GM23338 (cell line): ENCODE measurements around the gene EBNA1BP2. TPM values are rescaled to one million over a fixed set of nuclear protein-coding genes. Genes with fewer than 3 reads are reported as not detected.

Experiments used
- ATAC-seq: fragments of 200-7000 bp; cut with Tn5 transposase; 3 replicates; pipeline ENCODE4 v1.9.1; 2020
- DNase-seq: peaks from one replicate; pipeline ENCODE4 v3.0.0-alpha.2; 2015; ENCODE audit warnings: low spot score
- H2AFZ ChIP-seq: fragments of 200-600 bp; sonication (generic); 2 replicates; pipeline ENCODE4 v1.8.0; 2016; ENCODE audit warnings: antibody characterized with exemption, mild to moderate bottlenecking, moderate library complexity
- H3F3A ChIP-seq: fragments of 200-600 bp; sonication (generic); replicated peaks from 2 replicates; pipeline ENCODE4 v1.8.0; 2017; ENCODE audit warnings: antibody characterized with exemption, mixed run types, low read depth
- H3K27ac ChIP-seq: fragments of 200-600 bp; sonication (generic); 2 replicates; pipeline ENCODE4 v1.6.1; 2016; ENCODE audit warnings: low read depth
- H3K27me3 ChIP-seq: fragments of 200-600 bp; sonication (generic); 2 replicates; pipeline ENCODE4 v1.8.0; 2016; ENCODE audit warnings: mild to moderate bottlenecking, mixed run types, moderate library complexity; ENCODE audit not compliant: insufficient read depth
- H3K36me3 ChIP-seq: fragments of 200-600 bp; sonication (generic); 2 replicates; pipeline ENCODE4 v1.8.0; 2016; ENCODE audit warnings: mild to moderate bottlenecking; ENCODE audit not compliant: insufficient read depth
- H3K4me1 ChIP-seq: fragments of 200-600 bp; sonication (generic); 2 replicates; pipeline ENCODE4 v1.8.0; 2016; ENCODE audit warnings: mild to moderate bottlenecking, moderate library complexity; ENCODE audit not compliant: insufficient read depth
- H3K4me2 ChIP-seq: fragments of 200-600 bp; sonication (generic); 2 replicates; pipeline ENCODE4 v1.7.1; 2017; ENCODE audit warnings: mixed run types
- H3K4me3 ChIP-seq: fragments of 200-600 bp; sonication (generic); 2 replicates; pipeline ENCODE4 v1.6.1; 2016; ENCODE audit warnings: mixed run types
- H3K79me2 ChIP-seq: fragments of 200-600 bp; sonication (generic); replicated peaks from 2 replicates; pipeline ENCODE4 v1.8.0; 2017; ENCODE audit warnings: mild to moderate bottlenecking; ENCODE audit not compliant: insufficient read depth
- H3K9me2 ChIP-seq: fragments of 200-600 bp; sonication (generic); 2 replicates; pipeline ENCODE4 v1.8.0; 2017; ENCODE audit not compliant: insufficient read depth
- H4K20me1 ChIP-seq: fragments of 200-600 bp; sonication (generic); replicated peaks from 2 replicates; pipeline ENCODE4 v1.8.0; 2017; ENCODE audit warnings: mild to moderate bottlenecking; ENCODE audit not compliant: insufficient read depth
- H3K27ac Mint-ChIP-seq: 2 replicates; pipeline ENCODE4 v1.8.0; 2020; ENCODE audit warnings: inconsistent platforms, mild to moderate bottlenecking, moderate library complexity, mixed read lengths
- H3K27me3 Mint-ChIP-seq: 3 replicates; pipeline ENCODE4 v1.8.0; 2022; ENCODE audit warnings: low read depth, mild to moderate bottlenecking, moderate library complexity, mixed read lengths, inconsistent platforms; ENCODE audit not compliant: insufficient read depth, poor library complexity
- H3K36me3 Mint-ChIP-seq: 3 replicates; pipeline ENCODE4 v1.8.0; 2021; ENCODE audit warnings: low read depth, mild to moderate bottlenecking, inconsistent platforms, moderate library complexity, mixed read lengths
- H3K4me1 Mint-ChIP-seq: 3 replicates; pipeline ENCODE4 v1.8.0; 2020; ENCODE audit warnings: mild to moderate bottlenecking, inconsistent platforms, mixed read lengths
- H3K4me3 Mint-ChIP-seq: 3 replicates; pipeline ENCODE4 v1.8.0; 2021; ENCODE audit warnings: moderate library complexity, mild to moderate bottlenecking, inconsistent platforms, mixed read lengths
- H3K9me3 Mint-ChIP-seq: 3 replicates; pipeline ENCODE4 v1.8.0; 2020; ENCODE audit warnings: moderate library complexity, mild to moderate bottlenecking, inconsistent platforms, mixed read lengths
- CREB1 ChIP-seq: fragments of 250-450 bp; sonication (Bioruptor Pico); IDR thresholded peaks from 2 replicates; pipeline ENCODE4 v1.5.0; 2020; ENCODE audit warnings: low read depth, mild to moderate bottlenecking, moderate library complexity
- EZH2 ChIP-seq: fragments of 200-600 bp; sonication (generic); IDR thresholded peaks from one replicate; pipeline ENCODE4 v1.8.0; 2017; ENCODE audit warnings: antibody characterized with exemption, mild to moderate bottlenecking, low read depth; ENCODE audit not compliant: unreplicated experiment
- EZH2phosphoT487 ChIP-seq: fragments of 200-600 bp; sonication (generic); IDR thresholded peaks from one replicate; pipeline ENCODE4 v1.8.1; 2018; ENCODE audit warnings: antibody characterized with exemption; ENCODE audit not compliant: unreplicated experiment
- JUNB ChIP-seq: IDR thresholded peaks from one replicate; pipeline ENCODE4 v1.6.1; 2016; ENCODE audit warnings: antibody characterized with exemption; ENCODE audit not compliant: unreplicated experiment
- NANOG ChIP-seq: IDR thresholded peaks from 2 replicates; pipeline ENCODE4 v1.6.1; 2016; ENCODE audit warnings: antibody characterized with exemption, borderline replicate concordance
- POLR2AphosphoS5 ChIP-seq: IDR thresholded peaks from 2 replicates; pipeline ENCODE4 v1.6.1; 2016; ENCODE audit warnings: antibody characterized with exemption, low read depth
- STAT1 ChIP-seq: IDR thresholded peaks from one replicate; pipeline ENCODE4 v1.6.1; 2016; ENCODE audit warnings: antibody characterized with exemption; ENCODE audit not compliant: unreplicated experiment
- ZNF114 ChIP-seq: fragments of 250-450 bp; sonication (Bioruptor Pico); IDR thresholded peaks from 2 replicates; pipeline ENCODE4 v1.5.0; 2020; ENCODE audit warnings: mild to moderate bottlenecking, moderate library complexity
- ZNF331 ChIP-seq: fragments of 250-450 bp; sonication (Bioruptor Pico); IDR thresholded peaks from 2 replicates; pipeline ENCODE4 v1.5.0; 2020; ENCODE audit warnings: low read depth, mild to moderate bottlenecking, moderate library complexity
- polyA plus RNA-seq: library from polyadenylated mRNA; unstranded; fragments of >200 nt; fragmentation: Nextera tagmentation; extraction: Ambion mirVana; gene quantifications from 2 replicates; pipeline ENCODE4 v1.2.1, GENCODE V29; 2016
- total RNA-seq: library from RNA; depleted of rRNA; stranded (reverse); fragments of >200 nt; shearing (Covaris generic); gene quantifications from 2 replicates; pipeline ENCODE4 v1.2.3, GENCODE V29; 2014
- TF ChIP-seq, protein P1 (sequence below): IDR thresholded peaks from 2 replicates; pipeline ENCODE4 v1.6.1; 2016; ENCODE audit warnings: antibody characterized with exemption
- TF ChIP-seq, protein P2 (sequence below): IDR thresholded peaks from one replicate; pipeline ENCODE4 v1.6.1; 2018; ENCODE audit warnings: antibody characterized with exemption; ENCODE audit not compliant: unreplicated experiment
- TF ChIP-seq, protein P3 (sequence below): fragments of 250-450 bp; sonication (Bioruptor Pico); IDR thresholded peaks from 2 replicates; pipeline ENCODE4 v1.5.0; 2020; ENCODE audit warnings: mild to moderate bottlenecking, moderate library complexity
- TF ChIP-seq, protein P4 (sequence below), 2 experiments: fragments of 200-600 bp in 1 of 2; sonication (generic) in 1 of 2; conservative IDR thresholded peaks; 2 replicates each; pipeline versions ENCODE4 v1.5.1 to v1.6.1; 2016 to 2017; ENCODE audit warnings: antibody characterized with exemption in 2 of 2, low read depth in 2 of 2, mild to moderate bottlenecking in 2 of 2, moderate library complexity in 1 of 2

Gene EBNA1BP2
- total and polyA plus RNA-seq, 2 experiments from 2014 or later = 130 to 249 TPM

DNA sequence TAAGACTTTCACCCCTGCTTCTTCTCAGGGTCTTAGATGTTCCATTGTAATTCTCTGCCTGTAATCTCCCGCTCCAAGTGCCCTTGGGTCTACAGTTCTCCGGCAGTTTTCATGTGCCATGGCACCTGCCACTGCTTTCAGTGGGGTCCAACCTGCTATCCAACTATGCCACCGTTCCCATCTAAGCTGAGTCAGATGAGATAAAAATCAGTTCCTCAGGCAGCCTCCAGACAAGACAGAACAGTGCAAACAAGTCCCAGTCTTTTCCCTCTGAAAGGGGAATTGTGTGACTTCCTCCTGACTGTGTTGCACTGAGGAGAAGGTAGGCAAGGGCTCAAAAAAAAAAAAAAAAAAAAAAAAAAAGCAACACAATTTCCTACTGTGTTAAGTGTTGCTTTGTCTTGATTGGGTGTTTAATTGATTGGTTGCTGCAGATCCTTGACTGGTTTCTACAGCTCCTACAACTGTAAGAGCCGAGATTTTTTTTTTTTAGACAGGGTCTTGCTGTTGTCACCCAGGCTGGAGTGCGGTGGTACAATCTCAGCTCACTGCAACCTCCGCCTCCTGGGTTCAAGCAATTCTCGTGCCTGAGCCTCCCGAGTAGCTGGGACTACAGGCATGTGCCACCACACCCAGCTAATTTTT is 50.7 kb downstream of the EBNA1BP2 start:
- Histone ChIP-seq H3K79me2 (peaks cover 54% of the 10 kb centered on the region), H3K4me3 (peak overlapping the region; percentile 43), H3K9me2 (no peaks in the 10 kb centered on the region), H3K4me2 (peak overlapping the region; percentile 70), H3K27me3 (no peaks in the 10 kb centered on the region), H2AFZ (no peak overlapping the region), H3K36me3 (0 out of 2 replicates have a peak, but pooled peaks cover 2% of the 10 kb centered on the region), H3K4me1 (peaks cover 12% of the 10 kb centered on the region), H3F3A (0 out of 2 replicates have a peak, but pooled peaks cover 3% of the 10 kb centered on the region), H4K20me1 (no peaks in the 10 kb centered on the region), H3K27ac (0 out of 2 replicates have a peak overlapping the region, but pooled peaks have one; percentile 0)
- peaks cover 3% of the 10 kb centered on the region for H3K27me3 Mint-ChIP-seq
- H3K4me3 Mint-ChIP-seq = peak overlapping the region; percentile 70
- peaks cover 23% of the 10 kb centered on the region for H3K36me3 Mint-ChIP-seq
- H3K9me3 Mint-ChIP-seq = peaks cover 23% of the 10 kb centered on the region
- DNase-seq (no peak), ATAC-seq (no peak)
- no peak overlapping the region for H3K27ac Mint-ChIP-seq
- TF ChIP-seq EZH2phosphoT487 (no peak), ZNF114 (CRISPR knock-in tag) (no peak), NANOG (no peak), JUNB (no peak), POLR2AphosphoS5 (no peak), EZH2 (no peak), STAT1 (no peak), ZNF331 (CRISPR knock-in tag) (no peak), CREB1 (CRISPR knock-in tag) (no peak)
- TF ChIP-seq, protein P1, sequence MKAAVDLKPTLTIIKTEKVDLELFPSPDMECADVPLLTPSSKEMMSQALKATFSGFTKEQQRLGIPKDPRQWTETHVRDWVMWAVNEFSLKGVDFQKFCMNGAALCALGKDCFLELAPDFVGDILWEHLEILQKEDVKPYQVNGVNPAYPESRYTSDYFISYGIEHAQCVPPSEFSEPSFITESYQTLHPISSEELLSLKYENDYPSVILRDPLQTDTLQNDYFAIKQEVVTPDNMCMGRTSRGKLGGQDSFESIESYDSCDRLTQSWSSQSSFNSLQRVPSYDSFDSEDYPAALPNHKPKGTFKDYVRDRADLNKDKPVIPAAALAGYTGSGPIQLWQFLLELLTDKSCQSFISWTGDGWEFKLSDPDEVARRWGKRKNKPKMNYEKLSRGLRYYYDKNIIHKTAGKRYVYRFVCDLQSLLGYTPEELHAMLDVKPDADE = no peak
- TF ChIP-seq, protein P2, sequence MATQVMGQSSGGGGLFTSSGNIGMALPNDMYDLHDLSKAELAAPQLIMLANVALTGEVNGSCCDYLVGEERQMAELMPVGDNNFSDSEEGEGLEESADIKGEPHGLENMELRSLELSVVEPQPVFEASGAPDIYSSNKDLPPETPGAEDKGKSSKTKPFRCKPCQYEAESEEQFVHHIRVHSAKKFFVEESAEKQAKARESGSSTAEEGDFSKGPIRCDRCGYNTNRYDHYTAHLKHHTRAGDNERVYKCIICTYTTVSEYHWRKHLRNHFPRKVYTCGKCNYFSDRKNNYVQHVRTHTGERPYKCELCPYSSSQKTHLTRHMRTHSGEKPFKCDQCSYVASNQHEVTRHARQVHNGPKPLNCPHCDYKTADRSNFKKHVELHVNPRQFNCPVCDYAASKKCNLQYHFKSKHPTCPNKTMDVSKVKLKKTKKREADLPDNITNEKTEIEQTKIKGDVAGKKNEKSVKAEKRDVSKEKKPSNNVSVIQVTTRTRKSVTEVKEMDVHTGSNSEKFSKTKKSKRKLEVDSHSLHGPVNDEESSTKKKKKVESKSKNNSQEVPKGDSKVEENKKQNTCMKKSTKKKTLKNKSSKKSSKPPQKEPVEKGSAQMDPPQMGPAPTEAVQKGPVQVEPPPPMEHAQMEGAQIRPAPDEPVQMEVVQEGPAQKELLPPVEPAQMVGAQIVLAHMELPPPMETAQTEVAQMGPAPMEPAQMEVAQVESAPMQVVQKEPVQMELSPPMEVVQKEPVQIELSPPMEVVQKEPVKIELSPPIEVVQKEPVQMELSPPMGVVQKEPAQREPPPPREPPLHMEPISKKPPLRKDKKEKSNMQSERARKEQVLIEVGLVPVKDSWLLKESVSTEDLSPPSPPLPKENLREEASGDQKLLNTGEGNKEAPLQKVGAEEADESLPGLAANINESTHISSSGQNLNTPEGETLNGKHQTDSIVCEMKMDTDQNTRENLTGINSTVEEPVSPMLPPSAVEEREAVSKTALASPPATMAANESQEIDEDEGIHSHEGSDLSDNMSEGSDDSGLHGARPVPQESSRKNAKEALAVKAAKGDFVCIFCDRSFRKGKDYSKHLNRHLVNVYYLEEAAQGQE = no peak
- TF ChIP-seq, protein P3, sequence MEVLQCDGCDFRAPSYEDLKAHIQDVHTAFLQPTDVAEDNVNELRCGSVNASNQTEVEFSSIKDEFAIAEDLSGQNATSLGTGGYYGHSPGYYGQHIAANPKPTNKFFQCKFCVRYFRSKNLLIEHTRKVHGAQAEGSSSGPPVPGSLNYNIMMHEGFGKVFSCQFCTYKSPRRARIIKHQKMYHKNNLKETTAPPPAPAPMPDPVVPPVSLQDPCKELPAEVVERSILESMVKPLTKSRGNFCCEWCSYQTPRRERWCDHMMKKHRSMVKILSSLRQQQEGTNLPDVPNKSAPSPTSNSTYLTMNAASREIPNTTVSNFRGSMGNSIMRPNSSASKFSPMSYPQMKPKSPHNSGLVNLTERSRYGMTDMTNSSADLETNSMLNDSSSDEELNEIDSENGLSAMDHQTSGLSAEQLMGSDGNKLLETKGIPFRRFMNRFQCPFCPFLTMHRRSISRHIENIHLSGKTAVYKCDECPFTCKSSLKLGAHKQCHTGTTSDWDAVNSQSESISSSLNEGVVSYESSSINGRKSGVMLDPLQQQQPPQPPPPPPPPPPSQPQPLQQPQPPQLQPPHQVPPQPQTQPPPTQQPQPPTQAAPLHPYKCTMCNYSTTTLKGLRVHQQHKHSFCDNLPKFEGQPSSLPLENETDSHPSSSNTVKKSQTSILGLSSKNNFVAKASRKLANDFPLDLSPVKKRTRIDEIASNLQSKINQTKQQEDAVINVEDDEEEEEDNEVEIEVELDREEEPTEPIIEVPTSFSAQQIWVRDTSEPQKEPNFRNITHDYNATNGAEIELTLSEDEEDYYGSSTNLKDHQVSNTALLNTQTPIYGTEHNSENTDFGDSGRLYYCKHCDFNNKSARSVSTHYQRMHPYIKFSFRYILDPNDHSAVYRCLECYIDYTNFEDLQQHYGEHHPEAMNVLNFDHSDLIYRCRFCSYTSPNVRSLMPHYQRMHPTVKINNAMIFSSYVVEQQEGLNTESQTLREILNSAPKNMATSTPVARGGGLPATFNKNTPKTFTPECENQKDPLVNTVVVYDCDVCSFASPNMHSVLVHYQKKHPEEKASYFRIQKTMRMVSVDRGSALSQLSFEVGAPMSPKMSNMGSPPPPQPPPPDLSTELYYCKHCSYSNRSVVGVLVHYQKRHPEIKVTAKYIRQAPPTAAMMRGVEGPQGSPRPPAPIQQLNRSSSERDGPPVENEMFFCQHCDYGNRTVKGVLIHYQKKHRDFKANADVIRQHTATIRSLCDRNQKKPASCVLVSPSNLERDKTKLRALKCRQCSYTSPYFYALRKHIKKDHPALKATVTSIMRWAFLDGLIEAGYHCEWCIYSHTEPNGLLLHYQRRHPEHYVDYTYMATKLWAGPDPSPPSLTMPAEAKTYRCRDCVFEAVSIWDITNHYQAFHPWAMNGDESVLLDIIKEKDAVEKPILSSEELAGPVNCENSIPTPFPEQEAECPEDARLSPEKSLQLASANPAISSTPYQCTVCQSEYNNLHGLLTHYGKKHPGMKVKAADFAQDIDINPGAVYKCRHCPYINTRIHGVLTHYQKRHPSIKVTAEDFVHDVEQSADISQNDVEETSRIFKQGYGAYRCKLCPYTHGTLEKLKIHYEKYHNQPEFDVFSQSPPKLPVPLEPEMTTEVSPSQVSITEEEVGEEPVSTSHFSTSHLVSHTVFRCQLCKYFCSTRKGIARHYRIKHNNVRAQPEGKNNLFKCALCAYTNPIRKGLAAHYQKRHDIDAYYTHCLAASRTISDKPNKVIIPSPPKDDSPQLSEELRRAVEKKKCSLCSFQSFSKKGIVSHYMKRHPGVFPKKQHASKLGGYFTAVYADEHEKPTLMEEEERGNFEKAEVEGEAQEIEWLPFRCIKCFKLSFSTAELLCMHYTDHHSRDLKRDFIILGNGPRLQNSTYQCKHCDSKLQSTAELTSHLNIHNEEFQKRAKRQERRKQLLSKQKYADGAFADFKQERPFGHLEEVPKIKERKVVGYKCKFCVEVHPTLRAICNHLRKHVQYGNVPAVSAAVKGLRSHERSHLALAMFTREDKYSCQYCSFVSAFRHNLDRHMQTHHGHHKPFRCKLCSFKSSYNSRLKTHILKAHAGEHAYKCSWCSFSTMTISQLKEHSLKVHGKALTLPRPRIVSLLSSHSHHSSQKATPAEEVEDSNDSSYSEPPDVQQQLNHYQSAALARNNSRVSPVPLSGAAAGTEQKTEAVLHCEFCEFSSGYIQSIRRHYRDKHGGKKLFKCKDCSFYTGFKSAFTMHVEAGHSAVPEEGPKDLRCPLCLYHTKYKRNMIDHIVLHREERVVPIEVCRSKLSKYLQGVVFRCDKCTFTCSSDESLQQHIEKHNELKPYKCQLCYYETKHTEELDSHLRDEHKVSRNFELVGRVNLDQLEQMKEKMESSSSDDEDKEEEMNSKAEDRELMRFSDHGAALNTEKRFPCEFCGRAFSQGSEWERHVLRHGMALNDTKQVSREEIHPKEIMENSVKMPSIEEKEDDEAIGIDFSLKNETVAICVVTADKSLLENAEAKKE (CRISPR knock-in tag) = no peak
- TF ChIP-seq, protein P4, sequence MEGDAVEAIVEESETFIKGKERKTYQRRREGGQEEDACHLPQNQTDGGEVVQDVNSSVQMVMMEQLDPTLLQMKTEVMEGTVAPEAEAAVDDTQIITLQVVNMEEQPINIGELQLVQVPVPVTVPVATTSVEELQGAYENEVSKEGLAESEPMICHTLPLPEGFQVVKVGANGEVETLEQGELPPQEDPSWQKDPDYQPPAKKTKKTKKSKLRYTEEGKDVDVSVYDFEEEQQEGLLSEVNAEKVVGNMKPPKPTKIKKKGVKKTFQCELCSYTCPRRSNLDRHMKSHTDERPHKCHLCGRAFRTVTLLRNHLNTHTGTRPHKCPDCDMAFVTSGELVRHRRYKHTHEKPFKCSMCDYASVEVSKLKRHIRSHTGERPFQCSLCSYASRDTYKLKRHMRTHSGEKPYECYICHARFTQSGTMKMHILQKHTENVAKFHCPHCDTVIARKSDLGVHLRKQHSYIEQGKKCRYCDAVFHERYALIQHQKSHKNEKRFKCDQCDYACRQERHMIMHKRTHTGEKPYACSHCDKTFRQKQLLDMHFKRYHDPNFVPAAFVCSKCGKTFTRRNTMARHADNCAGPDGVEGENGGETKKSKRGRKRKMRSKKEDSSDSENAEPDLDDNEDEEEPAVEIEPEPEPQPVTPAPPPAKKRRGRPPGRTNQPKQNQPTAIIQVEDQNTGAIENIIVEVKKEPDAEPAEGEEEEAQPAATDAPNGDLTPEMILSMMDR (conservative IDR thresholded peaks at IDR 0.05; ENCODE audit: low read depth in 2 of 2) = no peak
- H3K4me1 Mint-ChIP-seq = peaks cover 29% of the 10 kb centered on the region
